Colon (tissue), 2 donors: Measurements from ENCODE around the gene BAZ2B.
A peak's percentile ranks its signal among the peaks of the same experiment; 100 is the strongest.

Source experiments
- FAIRE-seq: peaks from 2 replicates; lab custom pipeline; 2012; peaks lifted over from hg19 to GRCh38; lab: Jason Lieb, UNC
- donor health status: control.
- donor health status: control.

Gene BAZ2B

DNA sequence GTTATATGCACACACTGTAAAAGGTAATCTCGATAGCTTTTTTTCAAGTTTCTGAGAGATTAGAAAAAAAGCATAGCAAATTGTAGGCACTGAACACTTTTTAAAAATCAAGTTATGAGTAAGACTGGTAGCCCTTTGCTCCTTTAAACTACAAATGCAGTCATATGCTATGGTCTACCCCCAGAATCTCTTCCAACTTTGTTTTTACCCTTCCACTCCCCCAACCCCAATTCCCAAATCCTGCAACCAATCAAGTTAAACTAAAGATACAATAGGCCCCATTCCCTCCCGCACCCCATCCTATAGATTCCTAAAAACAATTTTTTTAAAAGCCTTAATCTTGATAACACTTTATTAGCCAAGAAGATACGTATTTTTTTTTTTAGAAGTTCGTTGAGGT lies 752 bp upstream of the BAZ2B start:
- no peak for FAIRE-seq

DNA sequence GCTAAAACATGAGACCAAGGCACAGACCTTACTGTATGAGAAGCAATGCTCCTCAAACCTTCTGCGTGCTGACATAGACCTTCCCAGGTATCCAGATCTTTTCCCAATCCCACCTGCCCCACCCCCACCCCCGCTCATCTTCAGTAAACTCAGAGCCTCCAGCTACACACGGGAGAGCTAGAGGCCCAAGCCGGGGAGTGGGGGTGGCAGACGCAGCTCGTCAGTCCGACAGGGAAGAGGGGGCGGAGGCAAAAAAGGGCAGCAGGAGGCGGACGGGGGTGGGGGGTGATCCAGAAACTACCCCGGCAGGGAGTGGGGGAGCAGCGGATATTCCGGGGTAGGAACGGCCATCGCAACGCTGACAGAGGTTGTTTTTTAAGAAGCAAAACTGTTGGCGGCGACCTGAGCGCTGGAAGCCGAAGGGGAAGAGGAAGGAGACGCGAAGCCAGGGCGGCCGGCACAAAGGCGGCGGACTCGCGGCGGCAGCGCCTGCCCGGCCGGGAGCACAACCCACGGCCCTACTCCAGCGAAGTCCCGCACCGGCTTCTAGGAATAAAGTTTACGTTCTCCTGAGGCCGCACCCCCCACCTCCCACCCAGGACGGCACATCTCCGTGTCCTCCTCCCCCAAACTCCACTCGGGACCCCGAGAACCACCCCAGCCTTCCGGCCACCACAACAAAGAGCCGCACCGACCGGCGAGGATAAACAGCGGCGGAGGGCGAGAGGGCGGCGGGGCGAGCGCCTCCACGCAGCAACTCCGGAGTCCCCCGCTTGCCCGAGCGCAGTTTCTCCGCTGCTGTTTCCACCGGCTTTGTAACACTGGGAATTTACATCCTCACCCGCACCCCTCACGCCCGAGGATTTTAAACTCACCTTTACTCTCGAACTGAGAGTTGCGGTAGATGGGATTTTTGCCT lies 722 bp downstream of the BAZ2B start:
- no peak for FAIRE-seq

DNA sequence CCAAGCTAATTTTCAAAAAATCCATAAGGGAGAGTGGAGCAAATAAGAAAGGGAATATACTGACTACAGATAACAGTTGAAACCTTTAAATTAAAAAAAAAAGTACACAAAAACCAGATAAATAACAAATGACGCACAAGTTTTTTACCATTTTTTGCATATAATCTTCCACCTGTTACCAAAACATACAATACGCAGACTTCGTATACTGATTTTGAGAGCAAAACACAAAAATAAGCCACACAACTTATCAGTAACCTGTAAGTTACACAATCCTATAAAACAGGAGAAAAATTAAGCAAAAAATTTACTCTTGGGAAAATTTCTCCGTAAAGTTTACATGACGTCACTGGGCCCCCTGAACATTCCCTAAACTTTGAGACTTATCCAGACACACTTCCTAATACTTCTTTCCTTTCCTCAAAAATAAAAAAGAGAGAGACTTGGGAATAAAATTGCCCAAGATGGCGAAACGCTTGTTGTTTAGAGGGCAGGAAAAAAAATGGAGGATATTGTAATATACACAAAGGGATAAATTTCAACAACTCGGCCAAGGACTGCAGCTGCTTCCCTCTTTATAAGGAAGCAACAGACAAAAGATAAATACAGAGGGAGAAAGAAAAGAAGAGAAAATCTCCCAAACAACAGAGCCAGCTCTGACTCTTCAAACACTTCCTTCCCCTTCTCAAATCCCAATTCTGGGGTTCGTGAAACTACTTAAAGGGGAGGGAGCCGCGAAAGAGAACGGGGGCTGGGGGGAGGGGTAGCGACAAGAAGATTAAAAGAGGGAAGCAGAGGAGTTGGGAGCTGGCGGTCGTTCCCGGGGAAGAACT lies 1.6 kb downstream of the BAZ2B start:
- FAIRE-seq, result no peak

DNA sequence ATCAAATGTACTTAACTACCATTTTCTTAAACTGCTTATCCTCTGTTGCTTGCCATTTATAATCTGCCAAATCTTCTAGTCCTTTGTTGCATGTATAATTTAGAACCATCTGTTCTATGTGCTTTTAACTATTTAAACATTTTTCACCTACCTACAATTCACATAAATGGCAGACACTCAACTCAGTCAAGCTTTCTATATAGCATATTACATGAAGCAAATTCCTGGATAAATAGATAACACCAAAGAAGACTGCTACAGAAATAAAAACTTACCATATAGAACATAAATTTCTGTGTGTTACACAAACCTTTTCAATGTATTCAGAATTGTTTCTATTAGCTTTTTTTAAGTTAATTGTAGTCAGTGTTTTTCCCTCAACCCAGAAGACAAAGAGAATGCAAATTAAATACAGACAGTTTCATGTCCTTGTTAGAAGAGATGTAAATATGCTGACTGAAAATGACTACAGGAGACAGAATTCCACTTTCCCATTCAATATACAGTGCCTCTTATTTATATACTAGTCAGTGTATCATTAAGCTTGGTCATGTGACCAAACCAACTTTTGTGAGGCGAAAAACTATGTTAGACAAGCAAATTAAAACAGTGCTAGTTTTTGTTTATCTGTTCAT lies 2.6 kb downstream of the BAZ2B start:
- FAIRE-seq, result no peak

DNA sequence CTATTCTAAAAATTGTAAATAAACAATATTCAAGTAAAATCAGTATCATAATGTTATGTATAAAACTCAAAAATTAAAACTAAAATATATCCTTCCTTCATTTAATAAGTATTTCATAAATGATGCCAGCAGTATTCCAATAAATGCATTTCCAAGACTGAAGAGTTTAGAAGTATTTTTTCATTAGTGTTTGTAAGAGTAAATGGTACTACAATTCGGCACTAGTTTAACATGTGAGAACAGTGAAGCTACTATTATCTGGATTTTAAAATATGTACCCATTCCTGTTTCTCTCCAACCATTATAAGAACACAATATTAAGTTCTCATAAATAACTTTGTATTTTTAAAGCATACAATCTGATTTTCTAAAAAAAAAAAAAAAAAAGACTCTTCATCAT lies 3.3 kb downstream of the BAZ2B start:
- peak; percentile 33 for FAIRE-seq

DNA sequence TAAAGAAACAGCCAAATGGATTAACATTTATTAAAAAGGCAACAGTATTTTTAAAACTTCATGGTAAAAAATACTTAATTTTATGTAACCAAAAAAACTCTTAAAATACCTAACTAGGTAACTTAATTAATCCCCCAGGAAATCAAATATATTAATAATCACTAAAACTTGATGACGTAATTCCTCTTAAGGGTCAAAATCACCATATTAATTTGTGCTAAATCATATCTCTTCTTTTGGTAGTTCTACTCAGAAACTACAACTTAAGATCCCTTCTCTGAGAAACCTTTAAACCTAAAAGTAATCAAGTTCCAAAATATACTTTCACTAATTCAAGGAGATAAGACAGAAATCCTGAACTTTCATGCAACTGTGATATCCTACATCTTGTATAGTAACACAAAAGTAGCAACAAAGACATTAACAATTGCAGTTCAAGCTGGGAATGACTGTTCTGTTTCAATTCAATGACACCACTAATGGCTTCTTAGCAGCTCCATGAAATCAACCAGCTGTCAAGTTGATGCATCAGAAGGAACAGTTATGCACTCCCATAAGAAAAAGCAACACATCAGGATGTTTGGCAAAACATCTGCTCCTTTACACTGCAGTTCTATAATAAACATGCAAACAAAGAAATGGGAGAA lies 4.0 kb downstream of the BAZ2B start:
- FAIRE-seq, result no peak

DNA sequence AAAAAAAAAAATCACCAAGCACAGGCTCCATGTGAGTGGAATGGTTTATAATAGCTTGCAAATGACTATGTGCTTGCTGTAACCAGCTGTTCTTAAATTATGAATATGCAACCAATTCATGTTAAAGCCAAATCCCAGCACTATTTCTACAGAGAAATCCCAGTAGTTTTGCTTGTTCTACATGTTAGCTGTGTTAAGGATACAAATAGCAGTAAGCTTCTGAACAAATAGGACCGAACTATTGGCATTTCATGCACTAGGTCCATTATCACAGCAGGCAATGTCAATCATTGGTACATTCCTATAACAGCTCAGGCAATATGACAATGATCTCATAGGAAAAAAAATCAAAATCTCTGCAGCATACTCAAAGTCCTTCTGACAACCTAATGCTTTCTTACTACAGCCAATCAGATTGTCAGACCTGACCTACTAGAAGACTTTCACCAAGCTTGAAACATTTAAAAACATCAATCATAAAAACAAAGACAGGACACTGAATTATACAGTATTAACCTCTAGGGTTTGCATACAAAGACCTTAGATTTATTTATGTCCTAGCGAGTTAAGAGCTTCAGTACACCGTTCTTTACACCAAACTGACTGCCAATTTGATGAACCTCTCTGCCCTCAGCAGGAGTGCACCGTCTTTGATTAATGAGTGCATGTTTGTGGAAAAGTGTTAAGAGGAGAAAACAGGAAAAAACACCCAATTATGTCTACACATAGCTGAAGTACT lies 6.4 kb downstream of the BAZ2B start:
- no peak for FAIRE-seq

DNA sequence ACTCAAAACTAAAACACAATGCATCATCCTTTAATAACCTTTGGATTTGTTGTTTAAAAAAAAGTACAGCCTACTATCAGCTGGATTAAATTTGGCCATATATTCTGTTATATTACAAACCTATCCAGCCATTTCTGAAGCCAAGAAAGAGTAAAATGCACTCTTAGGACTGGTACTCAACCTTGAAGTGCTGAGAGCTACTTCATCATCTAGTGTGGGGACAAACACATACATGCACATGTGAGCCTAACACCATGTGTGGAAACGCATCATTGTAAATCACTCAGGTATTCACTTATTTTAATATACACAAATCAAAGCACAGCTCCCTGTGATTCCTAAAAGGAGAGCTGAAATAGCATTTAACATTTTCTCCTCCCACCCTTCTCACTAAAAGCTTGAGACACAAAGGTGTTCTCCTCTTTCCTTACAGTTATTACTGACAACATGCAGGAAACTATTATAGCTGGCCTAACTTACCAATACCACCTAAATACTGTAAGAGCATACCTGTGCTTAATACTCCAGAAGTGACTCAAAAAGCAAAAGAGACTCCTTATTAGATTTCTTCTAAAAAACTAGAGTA lies 7.5 kb downstream of the BAZ2B start:
- no peak for FAIRE-seq

DNA sequence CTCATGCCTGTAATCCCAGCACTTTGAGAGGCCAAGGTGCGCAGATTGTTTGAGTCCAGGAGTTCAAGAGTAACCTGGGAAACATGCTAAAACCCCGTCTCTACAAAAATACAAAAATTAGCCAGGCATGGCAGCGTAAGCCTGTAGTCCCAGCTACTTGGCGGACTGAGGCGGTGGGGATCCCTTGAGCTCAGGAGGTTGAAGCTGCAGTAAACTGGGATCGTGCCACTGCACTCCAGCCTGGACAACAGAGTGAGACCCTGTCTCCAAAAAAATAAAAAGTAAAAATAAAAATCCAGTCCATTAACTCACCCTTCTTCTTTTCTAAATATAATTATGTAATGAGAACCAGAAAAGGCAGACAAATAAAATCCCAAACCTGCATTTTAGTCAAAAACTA lies 8.2 kb downstream of the BAZ2B start:
- FAIRE-seq, result no peak

DNA sequence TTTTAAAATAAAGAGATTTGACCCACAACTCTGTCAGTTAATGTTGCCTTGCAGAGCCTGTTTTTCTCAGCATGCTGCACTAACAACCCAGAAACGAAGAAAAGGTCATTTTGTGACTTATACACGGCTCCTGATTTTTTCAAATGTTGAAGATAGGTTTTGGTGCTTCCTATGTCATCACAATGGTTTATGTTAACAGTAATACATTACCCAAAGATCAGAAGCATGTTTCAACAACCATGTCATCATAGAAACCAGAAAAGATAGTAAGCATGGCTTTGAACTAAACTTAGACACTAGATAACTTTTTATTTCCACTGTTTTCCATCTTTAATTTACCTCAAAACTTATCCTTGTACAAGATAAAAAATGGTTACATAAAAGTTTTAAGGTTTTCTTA lies 10.1 kb downstream of the BAZ2B start:
- no peak for FAIRE-seq

DNA sequence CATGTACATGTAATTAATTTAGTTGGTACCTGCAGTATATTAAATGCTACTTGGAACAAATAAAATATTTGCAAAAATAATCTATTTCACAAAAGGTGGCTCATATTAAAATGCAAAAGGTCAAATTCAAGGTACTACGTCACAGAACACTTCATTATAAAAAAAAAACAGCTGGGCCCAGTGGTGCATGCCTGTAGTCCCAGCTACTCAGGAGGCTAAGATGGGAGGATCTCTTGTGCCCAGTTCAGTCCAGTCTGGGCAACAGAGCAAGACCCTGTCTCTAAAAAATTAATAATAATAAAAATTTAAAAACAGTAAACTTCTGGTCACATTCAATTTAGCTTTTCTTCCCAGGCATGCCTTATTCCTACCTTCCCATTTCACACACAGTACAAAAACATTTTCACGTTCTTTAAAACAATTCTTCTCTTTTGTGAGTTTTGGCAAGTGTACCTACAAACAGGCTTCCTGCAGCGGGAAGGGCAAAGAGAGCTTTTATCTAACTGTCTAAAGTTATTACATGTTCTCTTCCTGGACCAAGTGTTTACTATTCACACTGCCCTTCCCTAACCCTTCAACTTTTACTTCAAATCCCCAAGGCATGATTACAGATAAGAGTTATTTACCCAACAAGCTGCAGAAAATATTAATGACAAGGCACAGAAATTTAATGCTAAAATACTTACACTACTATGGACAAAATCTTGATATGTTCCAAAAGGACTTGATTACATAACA lies 10.7 kb downstream of the BAZ2B start:
- FAIRE-seq, result no peak

DNA sequence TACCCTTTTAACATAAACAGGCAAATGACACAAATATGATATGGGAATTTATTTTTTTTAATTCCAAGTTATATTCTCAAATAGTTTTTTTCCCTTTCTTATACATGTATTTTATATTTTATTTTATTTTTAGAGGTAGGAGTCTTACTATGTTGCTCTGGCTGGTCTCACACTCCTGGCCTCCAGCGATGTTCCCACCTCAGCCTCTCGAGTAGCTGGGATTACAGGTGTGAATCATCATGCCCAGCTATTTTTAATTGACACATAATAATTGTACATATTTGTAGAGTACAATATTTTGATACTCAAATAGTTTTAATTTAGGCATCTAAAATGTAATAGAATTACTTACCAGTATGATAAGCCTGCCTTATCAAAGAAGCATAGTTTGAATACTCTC lies 12.2 kb downstream of the BAZ2B start:
- FAIRE-seq, result no peak

DNA sequence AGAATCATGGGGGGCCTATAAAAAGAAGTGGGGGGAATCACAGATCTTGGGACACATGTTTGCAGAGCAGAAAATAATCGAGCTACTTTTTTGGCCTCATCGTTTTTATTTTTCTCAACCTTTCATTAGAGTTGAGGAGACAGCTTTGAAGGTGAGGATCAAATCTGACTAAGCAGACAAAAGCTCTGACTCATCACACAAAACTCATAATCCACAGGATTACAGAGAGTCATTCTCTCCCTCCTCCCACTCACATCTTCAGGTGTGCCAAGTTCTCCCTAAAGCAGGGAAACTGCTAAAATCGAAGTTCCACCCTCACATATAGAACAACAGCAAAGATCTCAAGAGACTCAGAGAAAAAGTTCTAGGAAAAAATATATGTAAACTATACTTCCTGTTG lies 15.6 kb downstream of the BAZ2B start:
- no peak for FAIRE-seq

DNA sequence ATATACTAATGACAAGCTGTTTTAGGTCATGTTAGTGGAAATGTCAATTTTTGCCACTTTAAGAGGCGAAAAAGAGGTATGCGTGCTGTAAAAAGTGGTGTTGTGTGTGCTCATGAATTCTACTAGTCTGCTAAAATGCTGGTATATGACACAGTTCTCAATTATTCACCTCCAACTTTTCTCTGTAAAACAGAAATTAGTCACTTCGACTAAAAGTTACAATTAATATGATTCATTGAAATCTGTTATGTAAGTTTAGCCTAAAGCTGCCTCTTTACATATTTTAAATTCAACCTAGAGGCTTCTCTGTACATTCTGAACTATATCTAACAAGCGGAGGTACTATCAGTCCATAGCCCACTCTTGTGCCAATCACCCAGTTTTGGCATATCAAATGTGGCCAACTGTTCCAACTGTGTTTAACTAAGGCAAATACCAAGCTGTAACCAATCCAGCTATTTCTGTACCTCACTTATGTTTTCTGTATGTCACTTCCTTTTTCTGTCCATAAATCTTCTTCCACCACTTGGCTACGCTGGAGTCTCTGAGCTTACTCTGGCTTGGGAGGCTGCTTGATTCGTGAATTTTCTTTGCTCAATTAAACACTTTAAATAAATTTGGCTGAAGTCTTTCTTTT lies 20.8 kb downstream of the BAZ2B start:
- FAIRE-seq, result no peak

DNA sequence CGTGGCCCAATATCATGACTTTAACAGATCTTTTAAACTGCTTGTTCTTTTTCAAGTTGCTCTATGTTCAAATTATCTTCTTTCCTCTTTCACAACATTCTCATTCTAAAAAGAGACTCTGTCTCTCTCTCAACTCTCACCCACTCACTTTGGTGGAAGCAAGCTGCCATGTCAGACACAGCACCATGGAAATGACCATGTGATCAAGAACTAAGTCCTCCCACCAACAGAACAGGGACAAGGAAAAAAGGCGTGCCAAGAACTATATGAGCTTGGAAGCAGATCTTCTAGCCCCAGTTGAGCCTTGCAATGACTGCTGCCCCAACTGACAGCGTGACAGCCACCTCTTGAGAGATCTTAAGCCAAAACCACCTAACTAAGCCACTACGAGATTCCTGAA lies 23.9 kb downstream of the BAZ2B start:
- no peak for FAIRE-seq

DNA sequence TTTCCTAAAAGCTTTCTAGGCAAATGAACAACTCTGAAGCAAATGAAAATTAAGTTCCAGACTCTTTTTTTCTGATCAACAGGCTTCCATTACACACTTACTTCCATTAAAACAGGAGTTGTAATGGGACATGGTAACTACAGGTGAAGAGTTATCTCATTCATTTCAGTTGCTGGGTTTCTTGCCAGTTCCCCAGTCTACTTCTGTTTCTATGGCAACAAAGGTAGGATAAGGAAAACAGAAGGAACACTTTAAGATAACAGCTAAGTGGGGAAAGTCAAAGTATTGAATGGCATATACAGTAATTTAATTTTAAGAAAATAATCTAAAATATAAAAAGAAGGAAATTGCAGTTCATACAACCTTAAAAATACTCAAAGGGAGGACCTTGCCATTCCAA lies 25.1 kb downstream of the BAZ2B start:
- no peak for FAIRE-seq

DNA sequence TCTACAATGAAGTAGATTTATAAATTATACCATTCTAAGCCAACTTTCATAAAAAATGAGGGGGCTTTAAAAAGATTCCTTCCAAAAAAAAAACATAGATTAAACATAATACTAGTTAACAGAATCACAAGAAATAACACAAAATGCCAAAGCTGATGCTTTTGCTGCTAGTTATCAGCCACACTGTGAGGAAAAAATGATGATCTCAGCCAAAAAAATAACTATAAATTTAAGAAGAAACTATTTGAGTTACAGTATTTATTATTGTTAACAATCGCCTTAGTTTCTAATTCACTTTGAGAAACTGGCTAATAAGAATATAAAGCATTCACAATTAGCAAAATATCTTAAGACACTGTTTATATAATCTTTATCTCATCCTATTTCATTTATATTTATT lies 27.1 kb downstream of the BAZ2B start:
- FAIRE-seq, result no peak

DNA sequence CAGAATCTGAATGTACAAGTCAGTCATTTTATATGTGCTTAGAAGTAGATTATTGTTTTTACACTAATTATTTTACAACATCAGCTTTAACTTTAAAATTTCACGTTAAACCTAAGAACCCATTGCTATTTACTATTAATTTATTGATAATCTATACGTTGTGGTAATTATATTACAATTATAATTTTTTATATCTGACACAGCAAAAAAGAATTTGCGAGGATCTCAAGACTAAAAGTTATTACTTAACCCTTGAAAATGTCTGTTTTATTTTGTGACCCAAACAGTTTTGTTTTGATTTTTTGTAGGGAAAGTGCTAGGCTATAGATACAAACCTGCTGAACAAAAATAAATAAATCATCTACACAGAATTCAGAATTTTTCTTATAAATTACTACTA lies 30.3 kb downstream of the BAZ2B start:
- peak; percentile 18 for FAIRE-seq

DNA sequence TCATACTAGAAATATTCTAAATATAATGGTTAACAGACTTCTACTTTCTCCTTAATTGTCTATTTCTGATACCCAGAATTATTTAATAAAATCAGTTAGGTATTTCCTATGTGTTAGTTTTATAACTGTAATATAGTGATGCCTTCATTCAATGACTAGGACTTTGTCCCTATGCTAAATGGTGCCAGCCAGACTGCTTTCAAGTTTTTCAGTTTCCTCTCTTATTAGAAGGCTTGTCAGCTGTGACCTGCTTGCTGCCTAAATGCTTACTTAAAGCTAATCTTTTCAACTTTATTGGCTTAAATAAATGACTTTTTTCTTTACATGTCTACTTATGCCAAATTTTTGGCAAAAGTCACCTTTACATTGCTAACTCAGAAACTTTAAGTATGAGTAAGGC lies 30.7 kb downstream of the BAZ2B start:
- peak; percentile 92 for FAIRE-seq

DNA sequence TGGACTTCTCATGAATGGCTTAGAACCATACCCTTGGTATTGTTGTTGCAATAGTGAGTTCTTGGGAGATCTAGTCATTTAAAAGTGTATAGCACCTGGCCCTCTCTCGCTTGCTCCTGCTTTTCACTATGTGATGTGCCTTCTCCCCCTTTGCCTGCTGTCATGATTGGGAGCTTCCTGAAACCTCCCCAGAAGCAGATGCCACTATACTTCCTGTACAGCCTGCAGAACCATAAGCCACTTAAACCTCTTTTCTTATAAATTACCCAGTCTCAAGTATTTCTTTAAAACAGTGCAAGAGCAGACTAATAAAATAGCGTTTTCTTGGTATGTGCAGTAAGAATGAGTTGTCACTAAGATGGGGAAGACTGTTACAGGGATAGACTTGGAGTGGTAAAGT lies 31.6 kb downstream of the BAZ2B start:
- FAIRE-seq, result no peak
